Naive thymus-derived CD4-positive, alpha-beta T cell (primary cell): ENCODE measurements around the gene GRIK2. TPM values are rescaled to one million over a fixed set of nuclear protein-coding genes. Genes with fewer than 3 reads are reported as not detected.
"Not testable (repeated sequence)": the region's sequence is repeated elsewhere in the genome, so short reads cannot be mapped to it uniquely, and the experiment has no call there.

Experiments
- ATAC-seq: fragments of 150-1000 bp; cut with Tn5 transposase; 2 replicates; pipeline ENCODE4 v1.10.0; 2021; ENCODE audit warnings: mild to moderate bottlenecking, moderate library complexity
- CTCF ChIA-PET: fragments of 350-600 bp; sonication (Branson Sonifier 250); formaldehyde crosslinking; loops from one replicate; lab custom pipeline; 2021; ENCODE audit warnings: antibody characterized with exemption; lab: Charles Lee
- POLR2A ChIA-PET: fragments of 350-600 bp; sonication (Branson Sonifier 250); formaldehyde crosslinking; loops from one replicate; lab custom pipeline; 2021; ENCODE audit warnings: antibody characterized with exemption, inconsistent platforms; lab: Charles Lee
- DNase-seq, 9 donors: peaks; one replicate each; pipeline versions ENCODE4 v3.0.0 to v3.0.0-alpha.2; 2020 to 2022; ENCODE audit warnings: mixed read lengths in 1 of 9
- H3K27ac ChIP-seq: one replicate; pipeline ENCODE4 v1.7.0; 2013; ENCODE audit warnings: mild to moderate bottlenecking, low read depth, low read length, moderate library complexity
- H3K27me3 ChIP-seq, 2 donors: one replicate each; pipeline ENCODE4 v1.7.0; 2013; ENCODE audit warnings: low read length in 2 of 2, mild to moderate bottlenecking in 2 of 2, moderate library complexity in 2 of 2; ENCODE audit not compliant: control insufficient read depth in 2 of 2, insufficient read depth in 2 of 2
- H3K36me3 ChIP-seq, 3 experiments: 1 replicate in 2 of 3; 2 replicates in 1 of 3; pipeline ENCODE4 v1.7.0; 2013; ENCODE audit warnings: low read length in 3 of 3, mild to moderate bottlenecking in 3 of 3, moderate library complexity in 1 of 3; ENCODE audit not compliant: insufficient read depth in 3 of 3, control insufficient read depth in 2 of 3
- H3K4me1 ChIP-seq, 2 donors: one replicate each; pipeline ENCODE4 v1.7.0; 2013; ENCODE audit warnings: low read length in 2 of 2, mild to moderate bottlenecking in 2 of 2, moderate library complexity in 1 of 2; ENCODE audit not compliant: control insufficient read depth in 2 of 2, insufficient read depth in 2 of 2
- H3K4me3 ChIP-seq: 2 replicates; pipeline ENCODE4 v1.7.0; 2013; ENCODE audit warnings: mild to moderate bottlenecking, low read length
- H3K9me3 ChIP-seq, 3 experiments: 1 replicate in 2 of 3; 2 replicates in 1 of 3; pipeline ENCODE4 v1.7.0; 2013; ENCODE audit warnings: low read length in 3 of 3; ENCODE audit not compliant: control insufficient read depth in 2 of 3
- H3K27ac Mint-ChIP-seq, 9 donors: one replicate each; pipeline ENCODE4 v1.8.0; 2020 to 2022; ENCODE audit warnings: mixed read lengths in 9 of 9, mild to moderate bottlenecking in 8 of 9, moderate library complexity in 5 of 9, inconsistent platforms in 2 of 9
- H3K27me3 Mint-ChIP-seq, 5 donors: one replicate each; pipeline ENCODE4 v1.8.0; 2021 to 2022; ENCODE audit warnings: mixed read lengths in 5 of 5, mild to moderate bottlenecking in 1 of 5
- H3K36me3 Mint-ChIP-seq, 5 donors: one replicate each; pipeline ENCODE4 v1.8.0; 2020 to 2022; ENCODE audit warnings: mixed read lengths in 5 of 5, mild to moderate bottlenecking in 3 of 5, inconsistent platforms in 1 of 5
- H3K4me1 Mint-ChIP-seq, 7 donors: one replicate each; pipeline ENCODE4 v1.8.0; 2020 to 2022; ENCODE audit warnings: mixed read lengths in 7 of 7, mild to moderate bottlenecking in 3 of 7, inconsistent platforms in 1 of 7
- H3K4me3 Mint-ChIP-seq, 10 donors: one replicate each; pipeline ENCODE4 v1.8.0; 2020 to 2022; ENCODE audit warnings: mild to moderate bottlenecking in 10 of 10, mixed read lengths in 10 of 10, moderate library complexity in 6 of 10, inconsistent platforms in 2 of 10
- H3K9me3 Mint-ChIP-seq, 11 donors: one replicate each; pipeline ENCODE4 v1.8.0; 2020 to 2022; ENCODE audit warnings: mixed read lengths in 11 of 11, mild to moderate bottlenecking in 4 of 11, inconsistent platforms in 1 of 11, moderate library complexity in 1 of 11
- intact Hi-C, 2 donors: fragments of 100-400 bp; cut with micrococcal nuclease; formaldehyde crosslinking; loops; one replicate each; pipeline ENCODE4 v1.15.1; 2023
- polyA plus RNA-seq, 2 donors: library from polyadenylated mRNA; unstranded; fragments of 300-500 nt; fragmentation: Illumina TruSeq; gene quantifications; one replicate each; pipeline ENCODE4 v1.2.3, GENCODE V29; 2021
- total RNA-seq, 6 experiments: library from RNA in 5 of 6; stranded (reverse) in 5 of 6; gene quantifications; 1 replicate in 5 of 6; 2 replicates in 1 of 6; pipeline ENCODE4 v1.2.3 and lab custom pipeline; 2021 to 2026

The GRIK2 gene
- total and polyA plus RNA-seq, 7 experiments from 2014 or later = 0.16 to 0.22 TPM; not detected in 5

GRCh38 chr6:101613556-101613955, 220.0 kb downstream of the GRIK2 start:
- H3K4me3 Mint-ChIP-seq = no peak overlapping the region
- ChIA-PET CTCF (no interaction called here), POLR2A (no interaction called here)
- Histone ChIP-seq H3K27ac (no peak overlapping the region), H3K27me3 (no peaks in the 10 kb centered on the region), H3K9me3 (no peaks in the 10 kb centered on the region), H3K4me1 (no peaks in the 10 kb centered on the region), H3K4me3 (no peak overlapping the region), H3K36me3 (no peaks in the 10 kb centered on the region)
- H3K36me3 Mint-ChIP-seq = no peaks in the 10 kb centered on the region
- intact Hi-C loops = no loop called here
- peaks cover 0 to 6% (median 0%) of the 10 kb centered on the region in 11 donors for H3K9me3 Mint-ChIP-seq
- no peak overlapping the region for H3K27ac Mint-ChIP-seq
- no peaks in the 10 kb centered on the region for H3K4me1 Mint-ChIP-seq
- no peak for ATAC-seq
- no peaks in the 10 kb centered on the region for H3K27me3 Mint-ChIP-seq
- DNase-seq = no peak

- Histone ChIP-seq H3K27me3 (no peaks in the 10 kb centered on the region), H3K27ac (no peak overlapping the region), H3K4me1 (no peaks in the 10 kb centered on the region), H3K36me3 (no peaks in the 10 kb centered on the region), H3K4me3 (no peak overlapping the region), H3K9me3 (no peaks in the 10 kb centered on the region)
- DNase-seq (no peak), ATAC-seq (no peak)
- Mint-ChIP-seq H3K36me3 (no peaks in the 10 kb centered on the region), H3K27me3 (no peaks in the 10 kb centered on the region), H3K27ac (no peak overlapping the region), H3K9me3 (peaks cover 0 to 6% (median 0%) of the 10 kb centered on the region in 11 donors), H3K4me1 (no peaks in the 10 kb centered on the region), H3K4me3 (no peak overlapping the region)
- CTCF ChIA-PET = no interaction called here
- intact Hi-C loops = no loop called here
- POLR2A ChIA-PET = no interaction called here
Observed at GRCh38 chr6:101614774-101615173, 221.3 kb downstream of the GRIK2 start.

GRCh38 chr6:101626269-101626668, 232.8 kb downstream of the GRIK2 start:
- Histone ChIP-seq H3K36me3 (no peaks in the 10 kb centered on the region), H3K4me1 (no peaks in the 10 kb centered on the region), H3K27me3 (no peaks in the 10 kb centered on the region), H3K4me3 (no peak overlapping the region), H3K9me3 (no peaks in the 10 kb centered on the region), H3K27ac (no peak overlapping the region)
- DNase-seq = no peak
- Mint-ChIP-seq H3K4me1 (no peaks in the 10 kb centered on the region), H3K27ac (no peak overlapping the region), H3K9me3 (peaks cover 0 to 5% (median 0%) of the 10 kb centered on the region in 11 donors), H3K27me3 (no peaks in the 10 kb centered on the region), H3K36me3 (no peaks in the 10 kb centered on the region), H3K4me3 (no peak overlapping the region)
- CTCF ChIA-PET = no interaction called here
- POLR2A ChIA-PET = no interaction called here
- ATAC-seq = no peak
- intact Hi-C loops = no loop called here

- Histone ChIP-seq H3K4me3 (no peak overlapping the region), H3K4me1 (no peaks in the 10 kb centered on the region), H3K27me3 (no peaks in the 10 kb centered on the region), H3K9me3 (no peaks in the 10 kb centered on the region), H3K36me3 (no peaks in the 10 kb centered on the region), H3K27ac (no peak overlapping the region)
- DNase-seq (no peak), ATAC-seq (no peak)
- Mint-ChIP-seq H3K27me3 (no peaks in the 10 kb centered on the region), H3K9me3 (peaks cover 0 to 13% (median 3%) of the 10 kb centered on the region in 11 donors), H3K27ac (no peak overlapping the region), H3K36me3 (no peaks in the 10 kb centered on the region), H3K4me1 (no peaks in the 10 kb centered on the region), H3K4me3 (no peak overlapping the region)
- POLR2A ChIA-PET = no interaction called here
- CTCF ChIA-PET = no interaction called here
- intact Hi-C loops = no loop called here
Observed at GRCh38 chr6:101630941-101631340, 237.4 kb downstream of the GRIK2 start.

- intact Hi-C loops = no loop called here
- Histone ChIP-seq H3K9me3 (no peaks in the 10 kb centered on the region), H3K4me3 (no peak overlapping the region), H3K4me1 (no peaks in the 10 kb centered on the region), H3K36me3 (no peaks in the 10 kb centered on the region), H3K27ac (no peak overlapping the region), H3K27me3 (no peaks in the 10 kb centered on the region)
- H3K36me3 Mint-ChIP-seq = no peaks in the 10 kb centered on the region
- no peak overlapping the region for H3K4me3 Mint-ChIP-seq
- CTCF ChIA-PET = no interaction called here
- H3K27ac Mint-ChIP-seq = no peak overlapping the region
- no peak for DNase-seq
- peaks cover 0 to 23% (median 4%) of the 10 kb centered on the region in 11 donors for H3K9me3 Mint-ChIP-seq
- H3K4me1 Mint-ChIP-seq = no peaks in the 10 kb centered on the region
- H3K27me3 Mint-ChIP-seq = no peaks in the 10 kb centered on the region
- POLR2A ChIA-PET = no interaction called here
- ATAC-seq = no peak
Observed at GRCh38 chr6:101633081-101633480, 239.6 kb downstream of the GRIK2 start.

GRCh38 chr6:101638865-101639264, 245.4 kb downstream of the GRIK2 start:
- H3K9me3 Mint-ChIP-seq = peaks cover 0 to 15% (median 3%) of the 10 kb centered on the region in 11 donors
- H3K4me3 ChIP-seq, H3K27me3 ChIP-seq, DNase-seq, H3K4me1 Mint-ChIP-seq, CTCF ChIA-PET, H3K36me3 ChIP-seq, H3K27ac ChIP-seq, H3K4me3 Mint-ChIP-seq, H3K27ac Mint-ChIP-seq, H3K9me3 ChIP-seq, H3K27me3 Mint-ChIP-seq, ATAC-seq, POLR2A ChIA-PET, H3K4me1 ChIP-seq, H3K36me3 Mint-ChIP-seq, intact Hi-C loops: not testable (repeated sequence)

GRCh38 chr6:101640131-101640530, 246.6 kb downstream of the GRIK2 start:
- no peaks in the 10 kb centered on the region for H3K36me3 ChIP-seq
- Mint-ChIP-seq H3K4me1 (no peaks in the 10 kb centered on the region), H3K9me3 (peaks cover 0 to 19% (median 3%) of the 10 kb centered on the region in 11 donors), H3K4me3 (no peak overlapping the region), H3K27ac (no peak overlapping the region), H3K36me3 (no peaks in the 10 kb centered on the region), H3K27me3 (no peaks in the 10 kb centered on the region)
- H3K27me3 ChIP-seq = no peaks in the 10 kb centered on the region
- POLR2A ChIA-PET = no interaction called here
- no peaks in the 10 kb centered on the region for H3K4me1 ChIP-seq
- no peak overlapping the region for H3K4me3 ChIP-seq
- no peak for ATAC-seq
- intact Hi-C loops = no loop called here
- CTCF ChIA-PET = no interaction called here
- no peaks in the 10 kb centered on the region for H3K9me3 ChIP-seq
- no peak overlapping the region for H3K27ac ChIP-seq
- DNase-seq = no peak
